GM12891 (cell line): ENCODE data around the gene ERRFI1.

ENCODE experiments used
- POLR2AphosphoS5 ChIP-seq: IDR thresholded peaks from 2 replicates; pipeline ENCODE4 v1.6.1; 2011; ENCODE audit warnings: low read depth, low read length, control low read depth
- SPI1 ChIP-seq: IDR thresholded peaks from 2 replicates; pipeline ENCODE4 v1.6.1; 2011; ENCODE audit warnings: low read depth, low read length, control low read depth
- TAF1 ChIP-seq: IDR thresholded peaks from 2 replicates; pipeline ENCODE4 v1.6.1; 2011; ENCODE audit warnings: low read depth, low read length, control low read depth

DNA sequence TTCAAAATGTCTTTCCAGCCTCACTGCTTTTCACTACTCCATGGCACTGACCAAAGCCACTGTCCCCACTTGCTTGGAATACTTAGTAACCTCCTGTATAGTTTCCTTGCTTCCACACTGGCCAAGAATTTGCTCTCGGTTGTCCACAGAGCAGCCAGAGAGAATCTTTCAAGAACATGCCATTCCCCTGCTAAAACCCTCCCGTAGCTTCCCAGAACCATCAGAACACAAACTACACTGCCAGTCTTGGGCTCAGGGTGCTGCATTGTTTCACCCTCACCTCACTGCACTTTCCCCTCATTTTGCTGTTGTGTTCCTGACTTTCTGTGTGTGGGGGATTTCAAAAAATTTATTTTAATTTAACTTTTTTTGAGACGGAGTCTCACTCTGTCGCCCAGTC lies 25.5 kb upstream of the ERRFI1 start:
- no peak for TF ChIP-seq TAF1
- no peak for TF ChIP-seq SPI1
- TF ChIP-seq POLR2AphosphoS5: no peak
